Smooth muscle cell (in vitro differentiated cells): ENCODE data around the gene EDNRA. TPM values are rescaled to one million over a fixed set of nuclear protein-coding genes. Genes with fewer than 3 reads are reported as not detected.

Source experiments
- DNase-seq: peaks from one replicate; lab custom pipeline; 2025; ENCODE audit not compliant: unreplicated experiment; lab: John Stamatoyannopoulos, UW
- H2AFZ ChIP-seq: fragments of 200-600 bp; sonication (generic); 2 replicates; pipeline ENCODE4 v1.6.0; 2016; ENCODE audit warnings: antibody characterized with exemption, low read depth, mild to moderate bottlenecking
- H3F3A ChIP-seq: fragments of 200-600 bp; sonication (generic); 2 replicates; pipeline ENCODE4 v1.6.0; 2017; ENCODE audit warnings: antibody characterized with exemption, low read depth
- H3K27ac ChIP-seq: fragments of 200-600 bp; sonication (generic); 2 replicates; pipeline ENCODE4 v1.5.1; 2016; ENCODE audit warnings: low read depth, mild to moderate bottlenecking
- H3K27me3 ChIP-seq: fragments of 200-600 bp; sonication (generic); 2 replicates; pipeline ENCODE4 v1.6.1; 2016; ENCODE audit warnings: low read depth, mild to moderate bottlenecking
- H3K36me3 ChIP-seq: fragments of 200-600 bp; sonication (generic); 2 replicates; pipeline ENCODE4 v1.5.1; 2016; ENCODE audit warnings: low read depth
- H3K4me1 ChIP-seq: fragments of 200-600 bp; sonication (generic); 2 replicates; pipeline ENCODE4 v1.5.1; 2016; ENCODE audit warnings: low read depth
- H3K4me2 ChIP-seq: fragments of 200-600 bp; sonication (generic); 2 replicates; pipeline ENCODE4 v1.6.0; 2016; ENCODE audit warnings: mild to moderate bottlenecking
- H3K4me3 ChIP-seq: fragments of 200-600 bp; sonication (generic); 2 replicates; pipeline ENCODE4 v1.5.1; 2016; ENCODE audit warnings: mild to moderate bottlenecking
- H3K79me2 ChIP-seq: fragments of 200-600 bp; sonication (generic); 2 replicates; pipeline ENCODE4 v1.6.0; 2016; ENCODE audit warnings: low read depth, mild to moderate bottlenecking
- H3K9ac ChIP-seq: fragments of 200-600 bp; sonication (generic); 2 replicates; pipeline ENCODE4 v1.6.0; 2016; ENCODE audit warnings: low read depth
- H3K9me3 ChIP-seq: fragments of 200-600 bp; sonication (generic); replicated peaks from 2 replicates; pipeline ENCODE4 v1.5.1; 2016; ENCODE audit warnings: low read depth
- H4K20me1 ChIP-seq: fragments of 200-600 bp; sonication (generic); 2 replicates; pipeline ENCODE4 v1.6.0; 2016; ENCODE audit warnings: low read depth
- WGBS: methylation state at CpG from one replicate; pipeline ENCODE4 v1.1.7; 2016; ENCODE audit warnings: low lambda C conversion rate; 5-methylcytosine and 5-hydroxymethylcytosine counted together
- polyA plus RNA-seq: library from polyadenylated mRNA; unstranded; fragments of >200 nt; fragmentation: Nextera tagmentation; extraction: Ambion mirVana; gene quantifications from 2 replicates; pipeline ENCODE4 v1.2.1, GENCODE V29; 2016
- total RNA-seq: library from RNA; depleted of rRNA; stranded (reverse); fragments of >200 nt; gene quantifications from 2 replicates; pipeline ENCODE4 v1.2.3, GENCODE V29; 2014
- TF ChIP-seq, protein P1 (sequence below): fragments of 200-600 bp; sonication (generic); IDR thresholded peaks from 2 replicates; pipeline ENCODE4 v1.5.1; 2017; ENCODE audit warnings: borderline replicate concordance, mild to moderate bottlenecking, antibody characterized with exemption; ENCODE audit not compliant: insufficient read depth, poor library complexity, severe bottlenecking

Gene EDNRA
- total and polyA plus RNA-seq, 2 experiments from 2014 or later = 4.8 to 8.6 TPM

DNA sequence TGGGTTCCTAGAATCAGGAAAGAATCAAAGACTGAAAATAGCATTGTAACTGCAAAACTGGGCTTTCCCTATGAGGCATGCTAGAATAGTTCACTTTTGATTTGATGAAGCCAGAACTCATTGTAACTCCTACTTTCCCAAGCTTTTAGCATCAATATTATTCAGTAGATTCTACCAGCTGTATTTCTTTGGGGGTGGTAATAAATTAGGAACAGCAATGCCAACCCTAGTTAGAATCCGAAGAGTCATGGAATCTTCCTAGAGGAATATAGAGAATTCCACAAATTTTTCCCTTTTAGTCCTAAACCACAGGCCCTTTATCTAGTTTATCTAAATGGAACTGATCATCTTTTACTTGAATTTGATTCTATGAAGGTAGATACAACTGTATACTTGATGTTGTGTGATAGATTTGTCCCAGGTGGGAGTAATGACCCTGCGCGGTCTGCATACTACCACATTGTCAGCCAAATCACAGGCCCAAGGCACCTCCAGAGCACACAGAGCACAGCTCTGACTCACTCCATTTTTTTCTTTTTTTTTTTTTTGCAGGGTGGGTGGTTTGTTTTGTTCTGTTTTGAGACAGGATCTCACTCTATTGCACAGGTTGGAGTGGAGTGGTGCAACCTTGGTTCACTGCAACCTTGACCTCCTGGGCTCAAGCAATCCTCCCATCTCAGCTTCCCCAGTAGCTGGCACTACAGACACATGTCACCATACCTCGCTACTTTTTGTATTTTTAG lies 66.6 kb downstream of the EDNRA start:
- DNase-seq = no peak
- Histone ChIP-seq H3K4me2 (no peak overlapping the region), H3F3A (no peaks in the 10 kb centered on the region), H3K4me3 (no peak overlapping the region), H3K9me3 (no peaks in the 10 kb centered on the region), H3K27me3 (no peaks in the 10 kb centered on the region), H3K4me1 (no peaks in the 10 kb centered on the region), H4K20me1 (no peaks in the 10 kb centered on the region), H3K36me3 (no peaks in the 10 kb centered on the region), H3K9ac (no peak overlapping the region), H3K79me2 (no peaks in the 10 kb centered on the region), H3K27ac (peak overlapping the region; percentile 10), H2AFZ (no peak overlapping the region)
- TF ChIP-seq, protein P1, sequence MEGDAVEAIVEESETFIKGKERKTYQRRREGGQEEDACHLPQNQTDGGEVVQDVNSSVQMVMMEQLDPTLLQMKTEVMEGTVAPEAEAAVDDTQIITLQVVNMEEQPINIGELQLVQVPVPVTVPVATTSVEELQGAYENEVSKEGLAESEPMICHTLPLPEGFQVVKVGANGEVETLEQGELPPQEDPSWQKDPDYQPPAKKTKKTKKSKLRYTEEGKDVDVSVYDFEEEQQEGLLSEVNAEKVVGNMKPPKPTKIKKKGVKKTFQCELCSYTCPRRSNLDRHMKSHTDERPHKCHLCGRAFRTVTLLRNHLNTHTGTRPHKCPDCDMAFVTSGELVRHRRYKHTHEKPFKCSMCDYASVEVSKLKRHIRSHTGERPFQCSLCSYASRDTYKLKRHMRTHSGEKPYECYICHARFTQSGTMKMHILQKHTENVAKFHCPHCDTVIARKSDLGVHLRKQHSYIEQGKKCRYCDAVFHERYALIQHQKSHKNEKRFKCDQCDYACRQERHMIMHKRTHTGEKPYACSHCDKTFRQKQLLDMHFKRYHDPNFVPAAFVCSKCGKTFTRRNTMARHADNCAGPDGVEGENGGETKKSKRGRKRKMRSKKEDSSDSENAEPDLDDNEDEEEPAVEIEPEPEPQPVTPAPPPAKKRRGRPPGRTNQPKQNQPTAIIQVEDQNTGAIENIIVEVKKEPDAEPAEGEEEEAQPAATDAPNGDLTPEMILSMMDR = no peak
- 78% methylated on average over 4 of the region's 4 CpGs for WGBS

DNA sequence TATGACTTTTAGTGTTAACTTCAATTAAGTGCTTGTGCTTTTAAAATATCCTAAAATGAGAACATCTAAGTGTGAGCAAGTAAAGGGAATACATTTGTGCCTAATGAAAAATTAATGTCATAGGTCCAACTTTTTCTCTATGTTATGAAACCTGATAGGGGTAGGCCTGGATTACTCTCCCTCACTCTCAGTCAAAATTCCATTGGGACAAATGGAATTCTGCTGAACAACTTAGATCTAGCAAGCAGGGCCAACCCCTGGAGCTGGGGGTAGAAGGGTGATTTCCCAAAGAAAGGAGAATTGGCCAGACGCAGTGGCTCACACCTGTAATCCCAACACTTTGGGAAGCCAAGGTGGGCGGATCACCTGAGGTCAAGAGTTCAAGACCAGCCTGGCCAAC lies 67.4 kb downstream of the EDNRA start:
- Histone ChIP-seq H4K20me1 (no peaks in the 10 kb centered on the region), H3K4me1 (no peaks in the 10 kb centered on the region), H3K79me2 (no peaks in the 10 kb centered on the region), H2AFZ (no peak overlapping the region), H3F3A (no peaks in the 10 kb centered on the region), H3K36me3 (no peaks in the 10 kb centered on the region), H3K9ac (no peak overlapping the region), H3K27me3 (no peaks in the 10 kb centered on the region), H3K27ac (no peak overlapping the region), H3K4me2 (no peak overlapping the region), H3K9me3 (no peaks in the 10 kb centered on the region), H3K4me3 (no peak overlapping the region)
- WGBS = 100% methylated on average over 2 of the region's 2 CpGs
- no peak for DNase-seq
- TF ChIP-seq, protein P1 = no peak

DNA sequence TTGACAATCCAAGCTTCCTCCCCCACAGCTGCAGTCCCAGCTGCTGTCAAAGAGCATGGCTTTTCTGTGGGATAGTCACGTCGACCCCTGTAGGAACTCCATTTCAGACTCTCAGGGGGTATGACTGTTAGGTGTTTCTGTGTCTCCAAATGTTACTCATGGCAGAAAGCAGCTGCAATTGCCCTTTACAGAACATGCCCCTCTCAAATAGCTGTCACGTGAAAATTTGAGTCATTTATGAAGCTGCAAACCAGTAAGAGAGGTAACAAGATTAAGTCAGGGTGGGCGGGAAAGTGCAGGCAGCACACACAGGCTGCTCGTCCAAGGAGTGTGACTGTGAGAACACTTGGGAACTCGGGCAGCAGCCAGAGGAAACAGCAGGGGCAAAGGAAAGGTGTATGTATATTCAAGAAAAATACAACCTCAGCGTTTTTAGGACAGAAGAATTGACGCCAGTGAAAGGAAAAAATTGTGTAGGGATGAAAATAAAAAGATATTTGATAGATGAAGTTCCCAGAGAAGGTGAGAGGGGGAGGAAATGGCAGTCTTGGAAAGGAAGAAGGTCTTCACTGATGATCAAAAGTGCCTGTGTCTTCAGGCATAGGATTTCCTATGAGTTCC lies 69.8 kb downstream of the EDNRA start:
- Histone ChIP-seq H2AFZ (no peak overlapping the region), H3K4me3 (no peak overlapping the region), H3K27ac (no peak overlapping the region), H3K4me1 (no peaks in the 10 kb centered on the region), H4K20me1 (no peaks in the 10 kb centered on the region), H3K9ac (no peak overlapping the region), H3F3A (no peaks in the 10 kb centered on the region), H3K79me2 (no peaks in the 10 kb centered on the region), H3K4me2 (peak overlapping the region; percentile 26), H3K36me3 (no peaks in the 10 kb centered on the region), H3K9me3 (no peaks in the 10 kb centered on the region), H3K27me3 (no peaks in the 10 kb centered on the region)
- 68% methylated on average over 8 of the region's 8 CpGs for WGBS
- DNase-seq = no peak
- TF ChIP-seq, protein P1 = no peak
